Stimulated activated CD4-positive, alpha-beta T cell treated with anti-CD3 and anti-CD28 coated beads, Interleukin-15, amount 100 ng/mL, for 1 hour (primary cell): ENCODE results near the gene EVC.
"Not testable (repeated sequence)": the region's sequence is repeated elsewhere in the genome, so short reads cannot be mapped to it uniquely, and the experiment has no call there.

Experiments
- DNase-seq, 2 donors: peaks; one replicate each; pipeline ENCODE4 v3.0.0-alpha.2; 2020; ENCODE audit warnings: low read depth in 1 of 2, low spot score in 1 of 2

Gene EVC

DNA sequence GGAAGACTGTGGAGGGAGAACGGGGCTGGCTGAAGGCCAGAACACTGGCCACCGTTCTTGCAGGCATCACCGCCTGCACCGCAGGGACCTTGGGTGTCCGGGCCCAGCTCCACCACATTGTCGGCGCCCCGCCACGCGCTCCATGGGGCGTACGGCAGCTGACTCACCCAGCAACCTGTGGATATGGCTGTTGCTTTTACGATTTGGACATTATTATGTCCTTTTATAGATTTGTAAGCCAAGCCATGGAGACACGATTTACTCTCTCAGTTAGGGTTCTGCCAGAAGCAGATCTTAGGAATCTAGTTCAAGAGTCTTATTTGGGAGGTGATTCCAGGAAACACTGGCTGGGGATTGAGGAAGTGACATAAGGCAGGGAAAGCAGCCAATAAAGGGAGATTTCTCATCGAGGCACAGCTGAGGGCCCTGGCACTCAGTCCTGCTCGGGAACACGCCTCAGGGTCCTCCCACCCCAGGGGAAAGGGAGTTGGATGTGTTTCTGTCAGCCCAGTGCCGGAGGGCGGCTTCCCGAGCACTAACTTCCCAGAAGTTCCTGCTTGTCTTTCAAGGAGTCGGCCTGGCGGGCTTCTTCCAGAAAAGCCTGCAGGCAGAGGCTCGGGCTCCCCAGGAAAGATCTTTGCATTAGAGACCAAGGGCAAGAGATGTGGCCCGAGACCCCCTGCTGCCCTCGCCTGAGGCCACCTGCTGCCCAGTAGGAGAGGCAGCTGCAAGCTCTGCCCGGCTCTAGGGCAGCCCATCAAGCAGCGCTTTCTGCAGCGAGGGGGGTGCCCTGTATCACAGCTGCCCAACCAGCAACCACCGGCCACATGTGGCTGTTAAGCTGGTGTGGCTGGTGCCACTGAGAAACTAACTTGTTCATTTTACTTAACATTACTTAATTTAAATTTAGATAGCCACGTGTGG, 129.0 kb downstream of the EVC start:
- DNase-seq = no peak

DNA sequence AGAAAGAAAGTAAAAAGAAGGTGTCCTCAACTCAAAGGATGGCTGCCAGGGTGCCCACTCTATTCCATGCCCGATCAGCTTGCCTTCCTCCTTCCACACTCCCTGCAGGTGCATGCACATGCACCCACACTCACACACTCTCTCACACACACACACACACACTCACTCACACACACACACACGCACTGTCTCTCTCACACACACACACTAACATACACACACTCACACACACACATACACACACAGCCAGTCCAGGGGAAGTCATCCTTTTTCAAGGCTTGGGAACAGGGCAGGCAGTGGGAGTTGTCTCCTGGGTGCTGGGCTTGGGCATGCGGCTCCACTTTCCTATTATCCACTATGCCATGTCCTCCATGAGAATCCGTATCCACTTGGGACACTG, 131.5 kb downstream of the EVC start:
- DNase-seq = no peak

DNA sequence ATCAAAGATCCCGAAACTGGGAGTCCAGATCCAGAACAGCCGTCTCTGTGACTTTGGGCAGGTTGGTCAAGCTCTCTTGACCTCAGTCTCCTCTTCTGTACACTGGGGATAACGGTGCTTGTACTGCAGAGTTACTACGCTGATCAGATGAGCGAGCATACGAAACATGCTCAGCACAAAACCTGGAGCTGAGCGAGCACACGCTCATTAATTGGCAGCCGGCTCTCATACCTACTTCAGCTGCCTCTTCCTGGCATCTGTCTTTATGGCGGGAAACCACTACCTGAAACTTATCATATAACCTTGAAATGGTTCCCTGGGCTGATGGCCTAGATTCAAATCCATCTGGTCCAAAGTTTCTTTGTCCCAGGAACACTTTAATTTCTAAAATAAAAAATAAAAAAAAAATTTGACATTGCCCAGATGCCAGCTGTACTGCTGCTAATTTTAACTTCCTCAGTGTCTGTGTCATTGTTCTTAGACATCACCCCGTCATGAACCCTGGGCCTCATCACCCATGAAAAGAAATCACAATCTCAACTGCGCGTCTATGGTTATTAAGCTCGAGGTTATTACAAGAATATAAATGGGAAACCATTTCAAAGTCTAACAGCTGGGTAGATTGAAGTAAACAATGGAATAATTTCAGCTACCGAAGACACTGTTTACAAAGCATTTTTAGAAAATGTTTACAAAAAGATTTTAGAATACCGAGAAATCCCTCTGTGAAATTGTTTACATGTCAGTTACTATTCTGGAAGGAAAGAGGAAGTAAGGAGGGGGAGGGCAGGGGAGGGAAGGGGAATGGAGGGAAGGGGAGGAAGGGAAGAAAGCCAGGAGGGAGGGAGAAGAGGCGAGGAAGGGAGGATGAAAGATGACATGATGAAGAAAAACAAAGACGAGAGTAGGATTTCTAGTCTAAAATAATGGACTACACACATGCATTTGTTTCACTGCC, 132.9 kb downstream of the EVC start:
- DNase-seq = no peak

DNA sequence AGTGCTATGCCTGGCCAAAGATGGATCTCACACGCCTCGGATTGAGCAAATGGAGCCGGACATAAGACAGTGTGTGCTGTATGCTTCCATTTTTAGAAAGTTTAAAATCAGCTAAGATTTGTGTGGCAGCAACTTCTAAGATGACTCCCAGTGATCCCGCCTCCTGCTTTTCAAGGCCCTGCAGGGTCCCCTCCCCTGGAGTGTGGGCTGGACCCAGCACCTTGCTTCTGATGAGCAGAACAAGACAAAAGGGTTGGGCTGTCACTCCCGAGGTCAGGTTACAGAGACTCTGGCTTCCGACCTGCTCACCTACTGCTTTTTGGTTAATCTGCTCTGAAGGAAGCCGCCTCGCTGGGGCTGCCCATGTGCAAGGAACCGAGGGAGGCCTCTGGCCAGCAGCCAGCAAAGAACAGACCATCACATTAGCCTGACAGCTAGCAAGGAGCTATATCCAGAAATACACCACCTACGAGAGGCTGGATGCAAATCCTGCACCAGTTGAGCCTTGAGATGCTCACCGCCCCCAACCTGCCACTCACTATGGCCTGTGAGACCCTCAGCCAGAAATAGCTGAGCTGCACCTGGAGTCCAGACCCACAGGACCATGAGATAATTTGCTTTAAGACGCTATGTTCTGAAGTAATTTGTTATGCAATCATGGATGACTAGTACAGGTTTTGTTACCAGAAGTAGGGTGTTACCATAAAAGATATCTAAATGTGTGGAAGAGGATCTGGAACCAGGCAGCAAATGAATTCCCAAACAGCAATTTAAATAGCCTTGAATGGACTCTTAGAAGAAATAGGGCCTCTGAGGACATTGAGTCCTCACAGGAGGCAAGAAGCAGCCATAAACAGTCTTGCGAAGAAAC, 134.3 kb downstream of the EVC start:
- DNase-seq = no peak

DNA sequence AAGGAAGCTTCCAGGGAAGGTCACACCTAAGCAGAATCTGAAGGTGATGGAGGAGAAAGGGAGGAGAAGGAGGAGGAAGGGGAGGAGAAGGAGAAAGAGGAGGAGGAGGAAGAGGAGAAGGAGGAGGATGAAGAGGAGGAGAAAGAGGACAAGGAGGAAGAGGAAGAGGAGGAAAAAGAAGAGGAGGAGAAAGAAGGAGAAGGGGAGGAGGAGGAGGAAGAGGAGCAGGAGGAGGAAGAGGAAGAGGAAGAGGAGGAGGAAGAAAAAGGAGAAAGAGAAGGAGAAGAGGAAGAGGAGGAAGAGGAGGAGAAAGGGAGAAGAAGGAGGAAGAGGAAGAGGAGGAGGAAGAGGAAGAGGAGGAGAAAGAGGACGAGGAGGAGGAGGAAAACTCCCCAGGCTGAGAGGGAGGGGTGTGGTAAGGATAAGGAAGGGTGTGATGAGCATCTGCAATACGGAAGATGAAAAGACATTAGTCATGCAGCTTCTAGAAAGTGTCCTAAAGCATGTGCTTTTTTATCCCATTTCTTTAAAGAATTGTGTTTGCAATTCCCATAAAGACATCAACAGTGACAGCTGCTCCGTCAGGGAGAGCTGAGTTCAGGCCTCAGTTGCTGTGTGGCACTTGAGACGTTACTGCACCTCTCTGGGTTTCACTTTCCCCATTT, 140.8 kb downstream of the EVC start:
- DNase-seq = no peak

DNA sequence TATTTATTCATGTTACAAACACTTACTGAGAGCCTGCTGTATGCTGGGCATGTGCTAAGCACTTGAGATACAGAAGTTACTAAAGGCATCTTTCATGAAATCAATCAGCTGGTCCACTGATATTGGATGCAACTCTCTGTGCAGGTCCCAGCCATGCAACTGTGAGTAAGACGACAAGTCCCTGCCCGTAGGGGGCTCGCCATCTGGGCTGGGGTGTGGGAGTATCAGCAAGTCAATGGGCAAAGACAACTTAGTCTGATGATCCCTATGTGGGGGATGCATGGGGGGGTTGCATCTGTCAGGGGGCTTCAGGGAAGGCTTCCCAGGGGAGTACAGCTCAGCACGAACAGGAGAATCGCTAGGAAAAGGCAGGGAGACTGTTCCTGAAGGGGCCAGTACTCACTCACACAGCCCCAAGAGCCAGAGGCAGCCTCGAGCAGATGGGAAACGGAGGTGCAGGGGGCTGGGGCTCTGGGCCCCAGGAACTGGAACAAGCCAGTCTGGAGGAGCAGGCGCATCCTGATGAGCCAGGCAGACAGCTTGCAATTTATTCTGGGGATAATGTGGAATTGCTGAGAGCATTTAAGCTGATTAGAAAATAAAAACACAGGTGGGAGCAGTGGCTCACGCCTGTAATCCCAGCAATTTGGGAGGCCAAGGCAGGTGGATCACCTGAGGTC, 141.7 kb downstream of the EVC start:
- no peak for DNase-seq

DNA sequence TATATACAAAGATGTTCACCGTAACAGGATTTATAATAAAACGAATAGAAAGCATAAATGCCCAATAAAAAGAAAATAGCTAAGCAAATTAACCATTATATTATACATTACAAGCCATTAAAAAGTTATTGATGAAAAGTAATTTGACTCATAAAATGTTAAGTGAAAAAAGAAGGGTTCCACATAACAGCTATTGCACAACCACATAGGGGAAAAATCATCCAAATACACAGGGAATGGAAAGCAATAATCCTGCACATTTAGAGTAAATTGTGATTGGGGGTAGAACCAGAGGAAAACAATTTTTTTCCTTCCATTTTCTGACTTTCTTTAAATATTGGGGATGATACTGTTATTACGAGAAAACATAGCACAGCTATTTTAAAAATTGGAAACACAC, 143.9 kb downstream of the EVC start:
- DNase-seq = no peak

DNA sequence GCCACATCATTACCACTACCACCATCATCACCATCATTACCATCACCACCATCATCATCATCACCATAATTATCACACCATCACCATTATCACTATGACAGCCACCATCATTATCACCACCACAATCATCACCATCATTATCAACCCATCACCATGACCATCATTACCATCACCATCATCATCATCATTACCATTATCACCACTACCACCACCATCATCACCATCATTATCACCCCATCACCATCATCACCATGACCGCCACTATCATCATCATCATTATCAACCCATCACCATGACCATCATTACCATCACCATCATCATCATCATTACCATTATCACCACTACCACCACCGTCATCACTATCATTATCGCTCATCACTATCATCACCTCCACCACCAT, 145.4 kb downstream of the EVC start:
- DNase-seq = not testable (repeated sequence)

DNA sequence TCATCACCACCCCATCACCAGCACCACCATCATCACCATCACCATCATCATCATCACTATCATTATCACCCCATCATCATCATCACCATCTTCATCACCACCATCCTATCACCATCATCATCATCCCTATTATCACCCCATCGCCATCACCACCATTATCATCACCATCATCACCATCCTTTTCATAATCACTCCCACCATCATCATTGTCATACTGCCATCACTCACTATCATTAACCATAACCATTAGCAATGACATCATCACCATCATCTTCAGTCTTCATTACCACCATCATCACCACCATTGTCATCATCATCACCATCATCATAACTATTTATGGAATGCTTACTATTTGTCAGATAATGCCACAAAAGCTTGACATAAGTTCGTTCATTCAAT, 146.2 kb downstream of the EVC start:
- DNase-seq = no peak

DNA sequence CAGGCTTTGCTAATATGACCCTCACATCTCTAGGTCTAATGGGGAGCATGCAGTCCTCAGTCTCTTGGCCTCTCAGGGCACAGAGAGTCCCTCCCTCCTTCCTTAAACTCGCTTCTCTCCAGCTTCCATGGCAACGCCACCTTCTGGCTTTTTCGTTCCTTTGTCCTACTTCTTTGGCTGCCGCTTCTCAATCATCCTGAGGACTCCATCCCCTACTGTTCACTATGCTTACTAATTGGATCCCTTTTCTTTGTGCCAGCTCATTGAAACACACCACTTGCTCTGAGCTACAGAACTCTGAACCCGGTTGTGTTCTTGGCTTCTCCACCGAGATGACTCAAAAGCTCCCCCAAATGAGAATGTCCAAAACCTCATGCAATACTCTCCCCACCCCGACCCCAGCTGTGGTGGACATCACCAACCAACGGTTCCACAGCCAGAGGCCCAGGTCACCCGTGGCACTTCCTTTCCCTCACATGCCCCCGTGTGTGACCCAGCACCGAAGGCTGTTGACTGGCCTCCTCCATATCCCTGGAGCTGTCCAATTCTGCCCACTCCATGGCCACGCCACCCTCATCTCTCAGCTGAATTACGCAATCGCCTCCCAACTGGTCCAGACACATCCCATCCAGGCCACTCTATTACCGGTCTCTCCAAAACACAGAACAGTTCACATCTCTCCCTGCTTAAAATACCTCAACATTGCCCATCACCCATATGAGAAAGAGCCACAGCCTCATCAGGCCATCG, 147.2 kb downstream of the EVC start:
- DNase-seq = no peak

DNA sequence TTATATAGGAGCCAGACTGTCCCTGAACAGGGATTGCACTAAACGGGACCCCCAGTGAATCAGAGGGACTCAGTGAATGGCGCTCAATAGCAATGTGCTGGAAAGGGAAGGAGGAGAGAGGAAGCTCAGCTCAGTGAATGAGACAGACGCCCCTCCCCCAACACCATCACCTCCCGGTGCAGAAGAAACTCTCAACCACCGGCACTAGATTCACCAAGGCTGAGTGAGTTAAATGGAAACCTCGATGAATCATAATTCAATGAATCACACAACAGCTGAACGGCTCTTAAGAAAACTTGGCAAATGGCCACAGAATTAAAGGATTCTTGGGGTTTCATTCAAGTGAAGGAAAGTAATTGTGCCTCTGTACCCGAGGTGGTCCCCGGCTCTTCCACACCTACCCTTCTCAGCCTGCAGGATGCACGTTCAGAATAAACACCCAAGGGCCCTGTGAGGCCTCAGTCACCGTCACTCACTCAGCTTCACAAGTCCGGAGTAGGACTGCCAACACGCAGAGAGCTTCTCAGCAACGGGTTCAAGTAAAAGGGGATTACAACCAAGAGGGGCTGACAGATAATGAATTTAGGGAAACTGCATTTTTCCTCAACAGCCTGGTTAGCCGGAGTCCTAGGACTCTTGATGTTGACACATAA, 152.6 kb downstream of the EVC start:
- DNase-seq = peak in 1 of 2 donors; percentile 4
